Measurements from ENCODE around the gene EFHD1.

Gene EFHD1

GRCh38 chr2:232633413-232634205 lies at the start of gene EFHD1:
TSS of gene EFHD1 (plus strand) at chr2:232633604. CDS start at chr2:232633705, 101 bp downstream.
- no peak for DNase-seq

GRCh38 chr2:232584238-232584637 lies 49.2 kb upstream of the EFHD1 start:
- no peak for DNase-seq

- DNase-seq, result no peak
These were observed 46.4 kb upstream of the EFHD1 start for GRCh38 chr2:232586943-232587505.

- DNase-seq, result no peak
These were observed 45.9 kb upstream of the EFHD1 start for GRCh38 chr2:232587512-232587911.

- DNase-seq, result no peak
These were observed 45.4 kb upstream of the EFHD1 start for GRCh38 chr2:232588031-232588430.

GRCh38 chr2:232588680-232589585 lies 44.5 kb upstream of the EFHD1 start:
- no peak for DNase-seq

GRCh38 chr2:232592772-232593395 lies 40.5 kb upstream of the EFHD1 start:
- DNase-seq, result no peak

GRCh38 chr2:232593982-232594381 lies 39.4 kb upstream of the EFHD1 start:
- no peak for DNase-seq

GRCh38 chr2:232597362-232598079 lies 35.9 kb upstream of the EFHD1 start:
- DNase-seq, result no peak

GRCh38 chr2:232598293-232598692 lies 35.1 kb upstream of the EFHD1 start:
- DNase-seq, result no peak

- DNase-seq, result no peak
These were observed 33.2 kb upstream of the EFHD1 start for GRCh38 chr2:232600053-232600773.

GRCh38 chr2:232603283-232603682 lies 30.1 kb upstream of the EFHD1 start:
- no peak for DNase-seq

- no peak for DNase-seq
These were observed 28.9 kb upstream of the EFHD1 start for GRCh38 chr2:232604535-232604934.

GRCh38 chr2:232607011-232607410 lies 26.4 kb upstream of the EFHD1 start:
- no peak for DNase-seq

GRCh38 chr2:232609607-232610006 lies 23.8 kb upstream of the EFHD1 start:
- DNase-seq, result no peak

GRCh38 chr2:232610081-232610480 lies 23.3 kb upstream of the EFHD1 start:
- no peak for DNase-seq

- DNase-seq, result no peak
These were observed 22.3 kb upstream of the EFHD1 start for GRCh38 chr2:232611061-232611460.

GRCh38 chr2:232611559-232612218 lies 21.7 kb upstream of the EFHD1 start:
- DNase-seq, result peak; percentile 7

GRCh38 chr2:232613538-232614134 lies 19.8 kb upstream of the EFHD1 start:
- no peak for DNase-seq

GRCh38 chr2:232615339-232615738 lies 18.1 kb upstream of the EFHD1 start:
- DNase-seq, result no peak

- DNase-seq, result no peak
These were observed 12.2 kb upstream of the EFHD1 start for GRCh38 chr2:232621186-232621585.

Data from NCI-H1092 (cell line).